Omental fat pad (tissue), 4 donors: ENCODE measurements around the gene SGF29. TPM values are rescaled to one million over a fixed set of nuclear protein-coding genes. Genes with fewer than 3 reads are reported as not detected.
"Not testable (repeated sequence)": the region's sequence is repeated elsewhere in the genome, so short reads cannot be mapped to it uniquely, and the experiment has no call there.

Experiments
- ATAC-seq: fragments of 150-250 bp; one replicate; pipeline ENCODE4 v1.9.1; 2016; ENCODE audit warnings: mild to moderate bottlenecking, moderate library complexity; ENCODE audit not compliant: low FRiP score
- DNase-seq: peaks from one replicate; pipeline ENCODE4 v3.0.0-alpha.2; 2019; ENCODE audit warnings: low spot score
- CTCF ChIP-seq, 3 donors: fragments of 450-650 bp; IDR thresholded peaks; one replicate each; pipeline ENCODE4 v1.5.1; 2016 to 2017; ENCODE audit warnings: antibody characterized with exemption in 3 of 3, mild to moderate bottlenecking in 3 of 3, moderate library complexity in 2 of 3
- total RNA-seq, 4 donors: library from RNA; depleted of rRNA; stranded (reverse); fragments of >200 nt; gene quantifications; one replicate each; pipeline ENCODE4 v1.1.0, GENCODE V29; 2016

Gene SGF29
- total RNA-seq, 4 donors from 2014 or later, result 18.0 to 22.6 (median 19.1) TPM

GRCh38 chr16:28606291-28607115 lies 52.8 kb downstream of the SGF29 start:
- no peak for DNase-seq
- TF ChIP-seq CTCF (IDR thresholded peaks at IDR 0.05), result no peak
- ATAC-seq, result no peak

- DNase-seq (no peak), ATAC-seq (no peak)
- no peak for TF ChIP-seq CTCF (IDR thresholded peaks at IDR 0.05)
Measured at GRCh38 chr16:28607116-28607623, 53.5 kb downstream of the SGF29 start.

- not testable (repeated sequence) for DNase-seq, ATAC-seq
Measured at GRCh38 chr16:28607681-28608495, 54.2 kb downstream of the SGF29 start.

- DNase-seq, ATAC-seq: not testable (repeated sequence)
Measured at GRCh38 chr16:28608496-28608808, 54.7 kb downstream of the SGF29 start.

GRCh38 chr16:28608867-28609596 lies 55.3 kb downstream of the SGF29 start:
- not testable (repeated sequence) for ATAC-seq, DNase-seq

- no peak for TF ChIP-seq CTCF (IDR thresholded peaks at IDR 0.05)
- peak; percentile 55 for ATAC-seq
- no peak for DNase-seq
Measured at GRCh38 chr16:28609631-28610594, 56.2 kb downstream of the SGF29 start, which contains the start of gene SULT1A1. TSS of gene SULT1A1 (minus strand) at chr16:28610044. CDS start at chr16:28608855, 1,189 bp downstream.

- ATAC-seq (no peak), DNase-seq (no peak)
- TF ChIP-seq CTCF (IDR thresholded peaks at IDR 0.05), result no peak
Measured at GRCh38 chr16:28610595-28611191, 57.0 kb downstream of the SGF29 start.

- DNase-seq, ATAC-seq: not testable (repeated sequence)
Measured at GRCh38 chr16:28612359-28613280, 58.9 kb downstream of the SGF29 start.

GRCh38 chr16:28613912-28614311 lies 60.2 kb downstream of the SGF29 start:
- not testable (repeated sequence) for DNase-seq, ATAC-seq

GRCh38 chr16:28614561-28614960 lies 60.8 kb downstream of the SGF29 start:
- ATAC-seq, DNase-seq: not testable (repeated sequence)
